Measurements from ENCODE around the gene RGS10.

Gene RGS10

DNA sequence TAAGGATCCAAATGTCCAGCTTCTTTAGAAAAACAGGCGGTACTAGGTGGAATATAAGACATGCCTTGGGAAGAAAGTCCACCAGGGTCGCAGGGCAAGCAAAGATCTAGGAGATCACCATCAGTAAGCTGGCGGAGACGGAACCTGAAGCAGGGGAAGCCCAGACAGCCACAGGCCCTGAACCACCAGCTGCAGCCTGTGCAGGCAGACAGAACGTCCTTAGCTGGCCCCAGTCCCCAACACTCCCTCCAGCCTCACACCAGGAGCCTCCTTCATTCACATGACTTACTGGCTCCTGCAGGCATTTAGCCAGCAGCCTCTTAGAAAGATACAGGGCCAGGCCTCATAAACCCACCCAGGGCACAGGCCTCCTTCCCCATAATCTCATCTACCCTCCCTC is 17.4 kb downstream of the RGS10 start:
- TF ChIP-seq CTCF (IDR thresholded peaks at IDR 0.05; ENCODE audit: insufficient read depth, low read length, poor library complexity, severe bottlenecking): no peak
- TF ChIP-seq EZH2phosphoT487 (conservative IDR thresholded peaks at IDR 0.05; ENCODE audit: low read length): no peak
- no peak overlapping the region for H3K9ac ChIP-seq (ENCODE audit: low read length)
- H3F3A ChIP-seq (ENCODE audit: insufficient read depth): no peaks in the 10 kb centered on the region
- no peak overlapping the region for H2AFZ ChIP-seq (ENCODE audit: low read depth, low read length, severe bottlenecking)
- H3K27me3 ChIP-seq (ENCODE audit: low read length): no peaks in the 10 kb centered on the region
- H4K20me1 ChIP-seq (ENCODE audit: low read depth, low read length): no peaks in the 10 kb centered on the region
- no peaks in the 10 kb centered on the region for H3K9me2 ChIP-seq (replicated peaks; ENCODE audit: insufficient read depth, low read length)
- H3K27ac ChIP-seq (ENCODE audit: low read depth, low read length): no peak overlapping the region
- no peak overlapping the region for H3K4me3 ChIP-seq (ENCODE audit: insufficient read depth, low read length, poor library complexity, severe bottlenecking)
- H3K4me2 ChIP-seq (ENCODE audit: low read depth, low read length, poor library complexity, severe bottlenecking): no peak overlapping the region
- H3K9me3 ChIP-seq (ENCODE audit: insufficient read depth, low read length): no peaks in the 10 kb centered on the region
- H3K36me3 ChIP-seq (ENCODE audit: low read length): no peaks in the 10 kb centered on the region
- H3K79me2 ChIP-seq (ENCODE audit: insufficient read depth, low read length): no peaks in the 10 kb centered on the region

DNA sequence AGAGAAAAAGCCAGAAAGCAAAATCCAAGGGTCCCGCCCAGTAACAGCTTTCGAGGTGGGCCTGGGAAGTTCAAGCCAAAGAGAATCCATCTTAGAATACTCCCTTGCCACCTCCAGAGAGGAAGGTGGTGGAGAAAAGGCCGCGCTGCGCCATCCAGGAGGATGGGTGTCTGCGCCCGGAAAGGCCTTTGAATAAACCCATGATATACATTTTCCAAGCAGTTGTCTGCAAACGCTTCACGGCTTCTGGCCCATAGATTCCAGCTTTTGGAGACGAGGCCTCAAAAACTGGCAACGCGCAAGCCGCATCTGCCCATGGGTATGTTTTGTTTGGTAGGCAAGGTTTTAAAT is 17.8 kb downstream of the RGS10 start:
- no peaks in the 10 kb centered on the region for H3K36me3 ChIP-seq (ENCODE audit: low read length)
- TF ChIP-seq EZH2phosphoT487 (conservative IDR thresholded peaks at IDR 0.05; ENCODE audit: low read length): no peak
- TF ChIP-seq CTCF (IDR thresholded peaks at IDR 0.05; ENCODE audit: insufficient read depth, low read length, poor library complexity, severe bottlenecking): no peak
- H3K4me2 ChIP-seq (ENCODE audit: low read depth, low read length, poor library complexity, severe bottlenecking): no peak overlapping the region
- H3F3A ChIP-seq (ENCODE audit: insufficient read depth): no peaks in the 10 kb centered on the region
- H3K79me2 ChIP-seq (ENCODE audit: insufficient read depth, low read length): no peaks in the 10 kb centered on the region
- no peaks in the 10 kb centered on the region for H3K9me3 ChIP-seq (ENCODE audit: insufficient read depth, low read length)
- H3K9me2 ChIP-seq (replicated peaks; ENCODE audit: insufficient read depth, low read length): no peaks in the 10 kb centered on the region
- H3K4me3 ChIP-seq (ENCODE audit: insufficient read depth, low read length, poor library complexity, severe bottlenecking): no peak overlapping the region
- no peak overlapping the region for H3K27ac ChIP-seq (ENCODE audit: low read depth, low read length)
- H3K9ac ChIP-seq (ENCODE audit: low read length): no peak overlapping the region
- no peak overlapping the region for H2AFZ ChIP-seq (ENCODE audit: low read depth, low read length, severe bottlenecking)
- H4K20me1 ChIP-seq (ENCODE audit: low read depth, low read length): no peaks in the 10 kb centered on the region
- H3K27me3 ChIP-seq (ENCODE audit: low read length): no peaks in the 10 kb centered on the region

- Histone ChIP-seq H3K9me2 (replicated peaks; ENCODE audit: insufficient read depth, low read length) (no peaks in the 10 kb centered on the region), H2AFZ (ENCODE audit: low read depth, low read length, severe bottlenecking) (no peak overlapping the region), H3K36me3 (ENCODE audit: low read length) (no peaks in the 10 kb centered on the region), H3K27me3 (ENCODE audit: low read length) (no peaks in the 10 kb centered on the region), H3K4me2 (ENCODE audit: low read depth, low read length, poor library complexity, severe bottlenecking) (no peak overlapping the region), H4K20me1 (ENCODE audit: low read depth, low read length) (no peaks in the 10 kb centered on the region), H3K4me3 (ENCODE audit: insufficient read depth, low read length, poor library complexity, severe bottlenecking) (no peak overlapping the region), H3K27ac (ENCODE audit: low read depth, low read length) (no peak overlapping the region), H3F3A (ENCODE audit: insufficient read depth) (no peaks in the 10 kb centered on the region), H3K79me2 (ENCODE audit: insufficient read depth, low read length) (no peaks in the 10 kb centered on the region), H3K9ac (ENCODE audit: low read length) (no peak overlapping the region), H3K9me3 (ENCODE audit: insufficient read depth, low read length) (no peaks in the 10 kb centered on the region)
- no peak for TF ChIP-seq CTCF (IDR thresholded peaks at IDR 0.05; ENCODE audit: insufficient read depth, low read length, poor library complexity, severe bottlenecking)
- no peak for TF ChIP-seq EZH2phosphoT487 (conservative IDR thresholded peaks at IDR 0.05; ENCODE audit: low read length)
Measured at GRCh38 chr10:119523895-119524719, 18.4 kb downstream of the RGS10 start.
